HT-29 (cell line): ENCODE data around the gene TMEM63C. TPM values are rescaled to one million over a fixed set of nuclear protein-coding genes. Genes with fewer than 3 reads are reported as not detected.
"Not testable (repeated sequence)": the region's sequence is repeated elsewhere in the genome, so short reads cannot be mapped to it uniquely, and the experiment has no call there.

ENCODE experiments used
- DNase-seq: peaks from one replicate; pipeline ENCODE4 v3.0.0-alpha.2; 2015; ENCODE audit warnings: low spot score
- total RNA-seq: library from RNA; depleted of rRNA; stranded (reverse); fragments of >200 nt; shearing (Covaris generic); gene quantifications from 2 replicates; pipeline ENCODE4 v1.2.3, GENCODE V29; 2014

Gene TMEM63C
- total RNA-seq, 1 experiment from 2014 or later, result 3.1 TPM

DNA sequence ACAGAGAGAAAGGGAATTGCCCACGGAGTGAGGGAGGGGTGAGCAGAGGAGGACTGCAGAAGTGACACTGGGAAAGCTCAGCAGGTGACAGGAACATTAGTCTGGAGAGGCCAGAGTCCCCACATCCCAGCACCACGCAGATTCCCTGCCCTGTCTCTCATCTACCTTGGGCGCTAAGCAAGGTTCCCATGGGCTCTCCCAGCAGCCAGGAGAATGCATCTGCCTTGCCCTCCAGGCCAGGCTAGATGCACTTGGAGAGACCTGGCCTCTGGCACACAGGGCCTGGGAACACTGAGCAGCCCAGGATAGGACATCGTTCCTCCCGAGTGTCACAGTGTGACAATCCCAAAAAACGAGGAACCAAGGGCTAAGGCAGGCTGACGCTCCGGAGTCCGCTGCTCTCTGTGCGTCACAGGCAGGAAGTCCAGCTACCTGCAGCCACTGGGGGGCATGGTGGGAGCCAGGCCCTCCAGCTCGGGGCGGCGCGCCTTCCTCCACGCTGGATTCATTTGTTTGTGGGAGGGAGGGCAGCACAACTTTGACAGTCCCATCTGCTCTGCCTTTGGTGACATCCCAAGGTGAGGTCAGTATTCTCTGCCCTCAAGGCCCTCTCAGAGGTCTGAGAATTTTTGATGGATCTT, 94.8 kb downstream of the TMEM63C start:
- DNase-seq, result no peak

DNA sequence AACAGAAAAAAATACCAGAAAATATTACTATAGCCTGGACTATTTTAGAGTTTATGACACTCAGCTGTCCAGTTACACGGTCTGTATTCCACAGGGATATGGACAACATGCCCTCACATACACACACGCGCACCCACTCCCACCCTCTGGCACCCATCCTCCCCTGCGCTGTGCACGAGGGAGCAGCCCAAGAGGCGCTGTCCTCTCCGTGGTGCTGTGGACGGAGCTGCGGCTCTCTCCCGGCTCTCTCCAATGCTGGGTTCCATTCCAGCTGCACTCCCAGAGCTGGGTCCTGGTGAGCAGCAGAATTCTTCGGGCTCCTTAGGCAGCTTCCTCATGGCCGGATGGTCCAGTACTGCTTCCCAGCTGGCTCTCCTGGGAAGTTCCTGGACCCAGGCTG, 95.4 kb downstream of the TMEM63C start:
- DNase-seq, result no peak

DNA sequence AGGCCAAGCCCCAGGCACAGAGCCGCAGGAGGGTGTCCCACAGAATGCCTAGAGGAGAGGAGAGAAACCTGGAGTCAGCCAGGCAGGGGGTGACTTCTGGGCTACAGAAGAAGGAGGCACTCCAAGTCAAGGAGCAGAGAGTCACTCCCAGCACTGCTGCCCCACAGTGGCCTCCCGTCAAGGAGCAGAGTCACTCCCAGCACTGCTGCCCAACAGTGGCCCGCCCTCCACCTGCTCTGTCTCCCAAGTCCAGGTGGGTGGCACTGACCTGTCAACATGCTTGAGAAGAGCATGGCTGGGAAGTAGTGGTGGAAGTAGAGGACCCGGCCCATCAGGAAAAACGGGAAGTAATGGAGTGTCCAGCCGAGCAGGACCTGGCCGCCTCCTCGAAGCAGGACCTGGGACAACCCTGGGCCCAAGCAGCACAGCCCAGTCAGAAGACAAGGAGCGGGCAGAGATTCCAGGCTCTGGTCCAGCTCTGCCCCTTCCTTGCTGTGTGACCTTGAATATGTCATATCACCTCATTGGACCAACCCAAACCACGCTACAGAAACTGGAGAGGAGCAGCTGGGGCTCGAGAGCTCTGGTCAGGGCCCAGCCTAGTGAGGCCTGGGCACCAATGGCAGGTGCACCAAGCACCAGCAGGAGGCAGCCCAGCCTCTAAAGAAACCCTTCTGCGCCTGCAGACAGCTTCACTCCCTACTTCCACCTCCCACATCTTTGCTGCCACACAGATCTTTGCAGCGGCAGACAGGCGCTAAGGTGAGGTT, 97.0 kb downstream of the TMEM63C start:
- no peak for DNase-seq

DNA sequence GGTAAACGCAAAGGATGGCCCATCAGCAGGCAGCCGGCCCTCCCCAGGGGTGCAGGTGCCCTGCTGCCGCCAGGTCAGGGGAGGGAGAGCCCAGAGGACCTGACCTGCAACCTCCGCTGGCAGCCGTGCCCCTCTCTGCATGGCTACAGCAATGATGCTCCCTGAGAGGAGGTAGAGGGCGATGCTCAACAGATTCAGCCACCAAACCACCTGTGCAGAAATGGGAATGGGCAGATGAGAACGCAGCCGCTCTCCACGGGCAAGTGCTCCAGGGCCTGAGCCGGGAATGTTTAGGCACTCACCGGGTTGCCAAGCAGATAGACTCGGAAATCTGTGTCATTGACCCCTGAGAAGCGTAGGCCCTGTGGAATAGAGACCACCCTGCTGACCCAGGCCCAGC, 98.1 kb downstream of the TMEM63C start:
- no peak for DNase-seq

DNA sequence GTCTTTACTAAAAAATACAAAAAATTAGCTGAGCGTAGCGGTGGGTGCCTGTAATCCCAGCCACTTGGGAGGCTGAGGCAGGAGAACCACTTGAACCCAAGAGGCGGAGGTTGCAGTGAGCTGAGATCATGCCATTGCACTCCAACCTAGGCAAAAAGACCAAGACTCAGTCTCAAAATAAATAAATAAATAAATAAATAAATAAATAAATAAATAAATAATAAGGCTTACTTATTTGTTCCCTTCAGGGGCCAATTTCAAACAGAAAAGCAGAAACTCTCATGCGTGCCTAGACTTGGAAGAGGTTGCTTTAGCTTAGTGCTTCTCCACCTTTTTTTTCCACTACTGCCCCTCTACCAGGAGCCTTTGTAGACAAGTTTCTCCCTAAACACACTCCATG, 99.3 kb downstream of the TMEM63C start:
- DNase-seq, result not testable (repeated sequence)

DNA sequence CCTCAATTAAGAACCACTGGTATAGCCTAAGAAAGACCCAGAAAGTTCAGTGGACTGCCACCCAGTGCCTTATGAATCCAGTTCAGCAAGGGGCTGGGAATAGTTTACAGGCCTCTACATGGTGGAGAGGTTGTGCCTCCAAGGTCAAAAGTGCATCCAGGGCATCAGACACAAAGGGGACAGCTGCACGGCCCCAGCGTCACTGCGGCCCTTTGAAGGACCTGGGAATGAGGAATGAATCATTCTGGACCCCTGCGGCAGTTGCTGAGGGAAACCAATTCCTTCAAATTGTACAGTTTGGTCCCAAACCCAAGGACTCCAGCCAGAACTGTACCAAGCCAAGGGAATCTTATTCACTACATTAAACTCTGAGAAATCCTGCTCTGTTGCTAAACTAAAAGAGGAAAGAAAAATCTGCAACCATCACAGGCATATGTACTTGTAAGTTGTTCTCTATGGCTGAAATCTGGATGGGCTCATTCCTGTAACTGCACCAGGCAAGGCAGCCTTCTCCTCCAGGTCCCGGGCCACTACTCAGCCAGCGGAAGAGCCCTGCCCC, 100.3 kb downstream of the TMEM63C start:
- DNase-seq, result no peak

DNA sequence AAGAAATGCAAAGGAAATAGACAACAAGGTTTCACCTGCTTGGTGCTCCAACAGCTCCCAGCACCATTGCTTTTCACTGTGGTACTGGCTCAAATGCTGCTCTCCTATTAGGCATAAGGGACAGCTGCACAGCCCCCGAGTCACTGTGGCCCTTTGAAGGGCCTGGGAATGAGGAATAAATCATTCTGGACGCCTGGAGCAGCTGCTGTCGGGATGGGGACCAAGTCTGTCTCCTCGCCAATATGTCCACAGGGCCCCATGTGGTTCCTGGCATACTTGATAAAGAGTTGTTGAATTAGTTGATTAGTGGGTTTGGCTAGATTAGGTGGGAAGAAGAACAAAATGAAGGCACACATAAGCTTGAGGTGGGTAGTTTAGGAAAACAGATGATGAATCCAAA, 102.5 kb downstream of the TMEM63C start:
- DNase-seq, result no peak

DNA sequence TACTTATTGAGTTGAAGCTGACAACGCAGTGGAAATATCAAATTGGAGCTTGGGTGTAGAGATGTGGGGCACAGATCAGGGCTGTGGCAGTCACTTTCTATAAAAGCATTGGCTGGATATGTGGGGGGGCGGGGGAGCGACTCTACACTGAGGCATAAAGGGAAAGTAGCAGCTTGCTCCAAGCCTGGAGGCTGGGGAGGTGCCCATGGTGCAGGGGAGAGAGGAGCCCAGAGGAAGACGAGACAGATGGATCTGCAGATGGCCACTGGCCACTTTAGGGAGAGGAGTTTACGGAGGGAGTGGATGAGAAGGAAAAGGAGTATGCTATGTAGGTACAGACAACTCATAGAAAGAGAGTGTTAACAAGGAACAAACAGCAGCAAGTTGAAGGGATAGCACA, 102.9 kb downstream of the TMEM63C start:
- DNase-seq, result no peak

DNA sequence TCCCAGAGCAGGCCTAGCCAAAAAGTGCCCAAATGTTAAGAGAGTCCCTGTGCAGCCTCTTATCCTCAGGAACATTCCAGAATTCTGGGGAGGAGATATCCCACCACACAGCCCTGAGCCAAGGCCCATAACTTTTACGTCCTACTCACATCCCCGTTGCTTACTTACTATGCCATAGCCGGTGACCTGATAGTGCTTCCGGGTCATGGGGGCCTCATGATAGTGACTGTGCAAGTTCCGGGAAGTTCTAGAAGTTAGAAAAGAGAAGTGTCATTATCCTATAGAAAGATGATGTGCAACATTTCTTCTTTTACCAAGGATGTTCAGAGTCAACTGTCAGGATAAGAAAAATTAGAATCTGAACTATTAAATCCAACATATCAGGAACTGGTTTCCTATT, 105.0 kb downstream of the TMEM63C start:
- no peak for DNase-seq

DNA sequence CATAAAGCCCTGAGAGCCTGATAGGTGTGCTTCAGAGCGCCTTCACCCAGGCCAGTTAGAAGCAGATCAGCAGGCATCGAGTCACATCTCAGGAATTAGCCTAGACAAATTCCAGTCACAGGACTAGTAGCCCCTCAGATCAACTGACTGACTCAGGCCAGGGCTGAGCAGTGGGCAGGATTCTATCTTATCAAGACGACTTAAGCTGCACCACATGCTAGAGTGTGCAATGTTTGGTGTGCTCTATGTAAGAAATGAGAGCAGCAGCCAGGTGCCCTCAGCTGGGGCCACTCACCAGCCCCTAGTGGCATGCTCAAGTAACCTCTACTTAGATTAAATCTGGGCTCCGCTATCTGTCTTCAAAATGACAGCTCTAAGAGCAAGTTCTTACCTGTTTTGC, 109.1 kb downstream of the TMEM63C start:
- no peak for DNase-seq

DNA sequence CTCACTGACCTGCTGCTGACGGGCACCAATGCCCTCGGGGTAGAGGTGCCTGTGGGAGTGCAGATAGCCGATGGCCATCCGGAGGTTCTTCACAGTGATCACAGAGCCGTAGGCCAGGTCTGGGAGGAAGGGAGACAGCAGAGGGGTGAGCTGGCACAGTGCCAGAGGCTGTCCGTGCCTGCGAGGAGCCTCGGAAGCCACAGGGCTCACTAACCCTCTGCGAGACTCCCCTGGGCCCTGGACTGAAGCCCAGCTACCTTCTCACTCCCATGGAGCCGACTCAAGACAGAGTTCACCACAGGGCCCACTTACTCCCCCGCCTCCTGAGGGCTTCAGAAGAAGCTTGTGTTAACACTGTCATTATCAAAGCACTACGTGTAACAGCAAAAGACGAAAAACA, 114.6 kb downstream of the TMEM63C start:
- no peak for DNase-seq

DNA sequence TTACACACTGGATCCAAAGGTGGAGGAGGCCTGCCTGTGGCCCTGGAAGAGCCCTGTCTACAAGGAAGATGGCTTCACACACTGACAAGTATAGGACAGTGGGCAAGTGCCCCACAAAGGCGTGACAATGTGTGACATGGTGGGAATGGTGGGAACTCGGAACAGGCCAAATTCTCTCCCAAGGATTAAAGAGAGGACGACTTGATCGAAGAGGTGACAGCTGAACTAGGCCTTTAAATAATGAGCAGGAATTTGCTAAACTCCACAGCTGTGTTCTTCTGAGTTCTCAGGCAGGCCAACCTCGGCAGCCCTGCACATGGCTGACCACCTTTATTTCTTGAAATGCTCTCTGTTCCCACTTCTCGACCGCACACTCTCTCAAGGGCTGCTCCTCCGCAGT, 115.3 kb downstream of the TMEM63C start:
- DNase-seq, result no peak

DNA sequence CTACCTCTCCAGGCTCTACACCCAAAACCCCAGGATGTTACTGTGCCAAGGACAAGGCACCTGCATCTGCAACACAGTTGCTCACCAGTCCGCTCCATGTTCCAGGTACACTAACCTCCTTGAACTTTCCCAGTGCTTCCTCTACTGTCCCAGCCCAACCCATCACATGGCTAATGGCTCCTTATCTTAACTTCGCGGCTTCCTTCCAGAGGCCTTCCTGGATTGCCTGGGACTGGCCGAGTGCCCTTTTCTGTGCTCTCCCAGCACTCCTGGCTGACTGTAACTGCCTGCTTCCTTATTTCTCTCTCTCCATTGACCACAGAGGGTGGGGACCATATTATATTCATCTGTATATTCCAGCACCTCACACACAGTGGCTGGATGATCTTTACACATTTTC, 118.2 kb downstream of the TMEM63C start:
- DNase-seq, result no peak

DNA sequence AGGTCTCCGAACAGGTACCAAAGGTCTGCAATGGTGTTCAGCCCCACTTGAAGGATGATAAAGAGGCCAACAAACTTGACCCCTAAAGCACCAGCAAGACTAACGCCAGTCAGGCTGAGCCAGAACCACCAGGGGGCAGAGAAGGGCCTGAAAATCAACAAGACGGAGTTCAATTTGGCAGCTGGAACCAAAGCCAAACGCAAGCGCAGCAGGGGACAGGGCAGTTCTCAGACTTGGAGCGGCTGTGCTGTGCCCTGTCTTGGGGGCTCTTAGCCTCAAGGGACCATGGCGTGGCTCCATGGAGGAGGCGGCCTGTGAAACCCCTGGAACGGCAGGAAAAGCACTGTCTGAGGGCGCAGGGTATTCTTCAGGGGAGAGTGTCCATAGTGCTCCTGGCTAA, 119.5 kb downstream of the TMEM63C start:
- DNase-seq, result peak; percentile 61

DNA sequence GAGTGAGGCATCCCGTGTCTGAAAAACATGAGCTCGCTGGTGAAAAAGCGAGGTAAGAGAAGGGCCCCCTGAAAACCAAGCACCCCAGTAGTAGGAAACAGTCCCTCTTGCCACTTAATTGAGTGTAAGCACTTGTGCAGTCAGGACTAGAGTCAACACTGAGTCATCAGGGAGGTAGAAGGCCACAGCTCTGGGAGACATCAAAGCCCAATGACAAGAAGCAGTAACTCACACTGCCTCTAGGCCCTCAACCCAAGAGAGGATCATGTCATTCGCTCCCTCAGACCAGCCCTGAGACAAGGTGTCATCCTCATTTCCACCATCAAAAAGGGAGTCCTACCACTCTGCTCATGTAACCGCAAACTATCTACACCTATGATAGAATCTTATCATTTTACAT, 121.3 kb downstream of the TMEM63C start:
- no peak for DNase-seq

DNA sequence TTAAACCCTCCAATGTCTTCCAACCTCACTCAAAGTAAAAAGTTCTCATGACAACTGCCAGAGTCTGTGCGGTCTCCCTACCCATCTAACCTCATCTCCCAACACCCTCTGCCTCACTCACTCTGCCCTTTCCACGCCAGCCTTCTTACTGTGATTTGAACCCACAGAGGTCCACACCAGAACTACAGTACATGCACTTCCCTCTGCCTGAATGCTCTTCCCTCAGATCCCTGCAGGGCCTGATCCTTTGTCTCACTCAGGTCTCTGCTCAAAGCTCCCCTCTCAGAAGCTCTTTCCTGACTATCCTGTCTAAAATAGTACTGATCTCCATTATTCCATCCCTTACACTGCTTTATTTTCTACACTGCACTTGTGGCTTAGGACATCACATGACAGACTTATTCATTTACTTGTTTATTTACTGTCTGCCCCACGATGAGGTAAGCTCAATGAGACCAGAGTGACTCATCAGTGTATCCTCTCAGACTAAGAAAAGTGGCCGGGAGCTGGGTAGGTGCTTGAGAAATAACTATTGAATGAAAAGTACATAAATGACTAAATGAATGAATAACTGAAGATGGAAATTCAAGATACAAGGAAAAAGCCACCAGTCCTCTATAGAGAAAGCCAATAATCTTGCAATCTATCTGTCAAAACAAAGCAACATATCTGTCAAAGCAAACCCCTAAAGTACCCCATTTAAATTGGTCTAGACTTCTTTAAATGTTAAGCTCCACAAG, 122.0 kb downstream of the TMEM63C start:
- peak; percentile 58 for DNase-seq

DNA sequence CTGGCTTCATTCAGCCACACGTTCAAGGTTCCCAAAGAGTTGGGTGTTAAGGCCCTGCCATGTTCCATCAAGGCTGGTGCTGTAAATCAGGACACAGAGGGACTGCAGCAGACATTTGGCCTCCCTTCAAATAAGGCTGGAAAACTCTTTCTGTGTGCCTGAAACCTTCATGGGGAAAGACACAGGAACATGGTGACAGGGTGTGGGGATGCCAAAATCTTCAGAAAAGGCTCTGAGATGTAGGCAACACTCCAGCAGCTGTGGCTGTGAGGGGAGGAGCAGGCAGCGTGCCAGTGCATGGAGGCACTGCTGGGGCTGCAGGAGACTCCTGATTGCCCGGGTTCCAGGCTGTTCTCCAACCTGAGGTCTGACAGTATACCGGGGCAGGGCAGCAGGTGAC, 124.1 kb downstream of the TMEM63C start:
- no peak for DNase-seq

DNA sequence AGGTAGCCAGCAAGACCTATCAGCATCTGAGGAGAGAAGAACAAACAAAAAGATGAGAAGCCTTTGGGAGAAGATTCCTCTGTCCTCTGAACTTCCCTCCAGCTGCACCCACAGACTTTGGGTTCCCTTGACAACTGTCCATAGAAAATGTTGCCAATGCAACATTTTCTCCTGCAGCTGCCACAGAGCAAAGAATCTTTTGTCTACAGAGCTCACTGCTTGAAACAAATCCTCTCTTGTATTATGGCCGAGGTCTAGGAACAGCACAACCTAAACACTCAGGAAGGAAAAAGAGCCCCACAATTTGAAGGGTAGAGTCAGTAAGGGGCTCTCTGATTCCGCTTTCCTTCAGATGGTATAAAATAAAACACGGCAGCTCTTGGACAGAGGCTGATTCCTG, 124.8 kb downstream of the TMEM63C start:
- no peak for DNase-seq

DNA sequence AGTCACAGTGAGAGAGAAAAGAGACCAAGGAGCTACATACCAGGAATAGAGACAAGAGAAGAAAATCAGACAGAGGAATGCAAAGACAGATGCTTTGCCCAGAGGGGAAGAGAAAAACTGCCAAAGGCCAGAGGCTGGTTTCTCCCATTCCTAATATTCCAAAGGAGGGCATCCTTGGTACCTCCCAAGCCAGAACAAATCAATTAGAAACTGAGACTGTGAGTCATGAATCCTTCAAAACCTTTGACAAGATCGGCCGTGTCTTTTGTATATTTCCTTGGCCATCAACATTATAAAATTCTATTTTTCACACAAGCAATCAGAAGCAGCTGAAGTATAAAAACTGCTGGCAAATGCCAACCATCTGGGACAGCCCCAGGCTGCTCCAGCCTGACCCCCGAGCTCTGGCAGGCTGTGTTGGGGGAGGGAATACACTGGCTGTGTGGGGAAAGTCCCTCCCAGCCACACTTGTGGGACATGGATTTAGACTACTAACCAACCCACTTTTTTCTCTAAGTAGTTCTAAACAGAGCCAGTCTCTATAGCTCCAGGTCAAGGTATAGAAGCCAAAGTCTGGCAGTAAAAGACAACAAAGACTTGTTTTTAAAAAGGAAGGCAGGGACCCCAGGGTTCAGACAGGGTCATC, 125.4 kb downstream of the TMEM63C start:
- no peak for DNase-seq
